Measurements from ENCODE around the gene S100A16.
"Not testable (repeated sequence)": the region's sequence is repeated elsewhere in the genome, so short reads cannot be mapped to it uniquely, and the experiment has no call there.

The S100A16 gene

GRCh38 chr1:153612755-153613331 is at the start of gene S100A16:
S100A16 (minus strand) TSS chr1:153613137; CDS start chr1:153608151, 4,986 bp downstream.
- DNase-seq = no peak

GRCh38 chr1:153662269-153662668 is 49.3 kb upstream of the S100A16 start:
- no peak for DNase-seq

GRCh38 chr1:153661111-153661708 is 48.3 kb upstream of the S100A16 start:
- no peak for DNase-seq

GRCh38 chr1:153659656-153660055 is 46.7 kb upstream of the S100A16 start:
- no peak for DNase-seq

- DNase-seq = no peak
These were observed 46.2 kb upstream of the S100A16 start for GRCh38 chr1:153659175-153659534.

GRCh38 chr1:153658400-153659174 is 45.6 kb upstream of the S100A16 start, which contains the start of gene SNAPIN:
SNAPIN (plus strand) TSS chr1:153658703; CDS start chr1:153658744, 41 bp downstream.
- peak; percentile 91 for DNase-seq

- no peak for DNase-seq
These were observed 42.4 kb upstream of the S100A16 start for GRCh38 chr1:153655333-153655732.

- no peak for DNase-seq
These were observed 40.0 kb upstream of the S100A16 start for GRCh38 chr1:153652805-153653500.

GRCh38 chr1:153651771-153652170 is 38.8 kb upstream of the S100A16 start:
- DNase-seq = no peak

GRCh38 chr1:153649863-153650235 is 36.9 kb upstream of the S100A16 start:
- no peak for DNase-seq

GRCh38 chr1:153649137-153649862 is 36.4 kb upstream of the S100A16 start:
- DNase-seq = no peak

- DNase-seq = no peak
These were observed 35.2 kb upstream of the S100A16 start for GRCh38 chr1:153648000-153648643.

- no peak for DNase-seq
These were observed 34.4 kb upstream of the S100A16 start for GRCh38 chr1:153647346-153647714.

- peak in 1 of 2 experiments; percentile 56 for DNase-seq
These were observed 33.9 kb upstream of the S100A16 start for GRCh38 chr1:153646672-153647345.

- no peak for DNase-seq
These were observed 30.9 kb upstream of the S100A16 start for GRCh38 chr1:153643816-153644215.

- no peak for DNase-seq
These were observed 30.2 kb upstream of the S100A16 start for GRCh38 chr1:153643100-153643499.

- DNase-seq = no peak
These were observed 29.2 kb upstream of the S100A16 start for GRCh38 chr1:153642161-153642560.

- DNase-seq = no peak
These were observed 27.9 kb upstream of the S100A16 start for GRCh38 chr1:153640861-153641260.

- not testable (repeated sequence) for DNase-seq
These were observed 27.3 kb upstream of the S100A16 start for GRCh38 chr1:153640213-153640612.

GRCh38 chr1:153639280-153639679 is 26.3 kb upstream of the S100A16 start:
- DNase-seq = no peak

- no peak for DNase-seq
These were observed 25.3 kb upstream of the S100A16 start for GRCh38 chr1:153638261-153638660.

- no peak for DNase-seq
These were observed 23.4 kb upstream of the S100A16 start for GRCh38 chr1:153636312-153636711.

All from Kasumi-1 (cell line).